ENCODE data around the gene DPYSL4.

Gene DPYSL4

GRCh38 chr10:132228616-132229015 is 41.9 kb downstream of the DPYSL4 start:
- DNase-seq (ENCODE audit: low read depth): no peak

DNA sequence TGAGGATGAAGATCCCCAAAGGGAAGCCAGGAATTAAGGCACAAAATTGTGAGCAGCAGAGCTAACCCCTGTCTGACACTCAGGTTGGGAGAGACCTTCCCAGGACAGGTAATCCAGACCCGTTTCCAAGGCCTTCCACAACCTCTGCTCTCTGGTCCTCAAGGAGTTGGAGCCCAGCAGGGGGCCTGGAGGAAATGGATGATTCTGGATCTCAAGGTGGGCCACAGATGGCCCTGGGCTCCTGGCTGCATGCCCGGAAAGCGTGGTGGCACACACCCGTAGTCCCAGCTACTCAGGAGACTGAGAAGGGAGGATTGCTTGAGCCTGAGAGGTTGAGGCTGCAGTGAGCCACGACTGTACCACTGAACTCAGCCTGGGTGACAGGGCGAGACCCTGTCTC is 42.3 kb downstream of the DPYSL4 start:
- no peak for DNase-seq (ENCODE audit: low read depth)

- DNase-seq (ENCODE audit: low read depth): no peak
These were observed 43.2 kb downstream of the DPYSL4 start for GRCh38 chr10:132229834-132230556.

DNA sequence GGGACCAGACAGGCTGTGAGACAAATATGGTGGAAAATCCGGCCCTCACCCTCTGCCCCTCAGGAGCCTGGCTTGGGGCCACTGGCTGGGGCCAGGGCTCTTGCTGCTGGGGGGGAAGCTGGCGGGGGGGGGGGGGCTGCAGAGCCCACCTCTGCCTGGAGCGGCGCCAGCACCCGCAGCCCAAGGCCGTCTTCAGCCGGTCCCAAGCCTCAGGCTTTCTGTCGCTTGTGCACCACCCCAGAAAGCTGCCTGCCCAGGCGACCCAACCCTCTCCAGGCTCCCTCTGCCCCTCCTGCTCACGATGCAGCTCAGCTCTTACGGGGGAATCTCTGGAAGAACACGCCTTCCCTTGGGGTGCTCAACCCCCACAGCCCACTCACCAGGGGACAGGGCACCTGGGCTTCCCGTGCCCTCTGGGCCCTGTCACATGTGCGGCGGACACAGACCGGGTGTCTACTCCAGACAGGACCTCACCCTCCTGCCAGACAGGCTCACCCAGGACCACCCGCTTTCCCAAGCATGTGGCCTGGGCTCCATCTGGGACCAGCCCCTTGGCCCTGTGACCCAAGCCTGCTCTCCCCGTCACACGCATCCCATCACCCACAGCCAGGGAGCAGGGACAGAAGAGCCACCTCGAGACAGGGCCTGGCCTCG is 43.9 kb downstream of the DPYSL4 start:
- DNase-seq (ENCODE audit: low read depth): no peak

DNA sequence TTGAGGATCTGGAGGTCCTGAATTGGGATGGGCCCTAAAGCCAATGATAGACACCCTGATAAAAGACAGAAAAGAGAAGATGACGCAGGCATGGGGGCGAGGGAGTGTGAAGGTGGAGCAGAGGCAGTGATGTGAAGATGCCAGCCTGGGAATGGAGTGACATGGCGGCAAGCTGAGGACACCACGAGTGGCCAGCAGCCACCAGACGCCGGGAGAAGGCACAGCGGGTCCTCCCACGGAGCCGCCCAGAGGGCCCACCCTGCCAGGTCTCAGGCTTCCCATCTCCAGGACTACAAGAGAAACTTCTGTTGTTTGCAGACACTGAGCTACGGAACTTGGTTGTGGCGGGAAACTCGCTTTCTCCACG is 44.9 kb downstream of the DPYSL4 start:
- no peak for DNase-seq (ENCODE audit: low read depth)

DNA sequence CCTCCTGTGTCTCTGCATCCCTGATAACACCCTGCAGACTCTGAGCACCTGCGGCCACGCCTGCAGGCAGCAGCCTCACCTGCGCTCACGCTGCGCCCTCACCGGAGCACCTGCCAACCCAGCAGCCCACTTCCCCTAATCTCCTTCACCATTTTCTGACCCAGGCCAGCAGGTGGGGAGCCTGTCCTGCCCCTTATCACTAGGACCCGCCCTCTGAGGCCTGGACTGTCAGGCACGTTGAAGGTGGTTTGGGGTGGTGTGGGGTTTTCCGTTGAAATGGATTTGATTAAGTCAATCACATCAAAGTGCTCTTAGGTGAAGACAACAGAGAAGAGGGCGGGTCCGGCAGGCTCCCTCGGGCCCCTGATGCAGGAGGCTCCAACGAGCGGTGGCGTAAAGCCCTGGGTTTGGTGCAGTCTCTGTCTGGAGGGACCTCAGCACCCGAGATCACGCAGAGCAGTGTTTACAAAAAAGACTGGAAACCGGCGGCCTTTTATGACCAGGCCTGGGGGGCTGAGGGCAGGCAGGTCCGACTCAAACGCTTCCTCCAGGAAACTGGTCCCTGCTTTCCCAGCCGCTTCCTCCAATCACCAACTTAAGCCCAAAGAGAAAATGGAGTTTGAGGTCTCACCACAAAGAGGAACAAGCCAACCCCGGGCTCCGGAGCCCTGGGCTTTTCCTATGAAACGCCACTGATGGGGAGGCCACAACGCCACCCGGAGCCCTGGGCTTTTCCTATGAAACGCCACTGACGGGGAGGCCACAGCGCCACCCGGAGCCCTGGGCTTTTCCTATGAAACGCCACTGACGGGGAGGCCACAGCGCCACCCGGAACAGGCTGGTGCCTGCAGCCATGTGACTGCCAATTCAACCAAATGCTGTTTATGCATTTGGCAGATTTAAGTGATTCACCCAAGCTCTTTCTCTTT is 45.5 kb downstream of the DPYSL4 start:
- no peak for DNase-seq (ENCODE audit: low read depth)

GRCh38 chr10:132232981-132233380 is 46.2 kb downstream of the DPYSL4 start:
- DNase-seq (ENCODE audit: low read depth): no peak

GRCh38 chr10:132233501-132234085 is 46.8 kb downstream of the DPYSL4 start:
- DNase-seq (ENCODE audit: low read depth): no peak

GRCh38 chr10:132234860-132235259 is 48.1 kb downstream of the DPYSL4 start:
- no peak for DNase-seq (ENCODE audit: low read depth)

DNA sequence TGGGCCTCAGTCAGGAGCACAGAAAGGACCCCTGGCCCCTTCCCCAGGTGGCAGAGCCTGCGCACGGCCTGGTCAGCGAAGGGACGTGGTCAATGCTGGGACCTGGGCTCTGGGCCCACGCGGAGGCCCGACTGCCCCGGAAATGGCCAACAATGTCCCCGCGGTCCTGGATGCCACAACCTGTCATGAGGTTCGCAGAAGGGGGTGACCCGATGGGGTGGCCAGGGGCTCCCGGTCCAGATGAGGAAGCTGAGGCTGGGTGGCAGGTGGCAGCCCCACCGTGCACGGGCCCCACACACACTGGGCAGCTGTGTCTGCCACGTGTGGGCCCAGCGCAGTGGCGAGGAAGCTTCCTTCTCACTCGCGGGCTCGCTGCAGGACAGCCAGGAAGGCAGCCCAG is 49.4 kb downstream of the DPYSL4 start:
- DNase-seq (ENCODE audit: low read depth): no peak

GRCh38 chr10:132236881-132237280 is 50.1 kb downstream of the DPYSL4 start:
- DNase-seq (ENCODE audit: low read depth): no peak

DNA sequence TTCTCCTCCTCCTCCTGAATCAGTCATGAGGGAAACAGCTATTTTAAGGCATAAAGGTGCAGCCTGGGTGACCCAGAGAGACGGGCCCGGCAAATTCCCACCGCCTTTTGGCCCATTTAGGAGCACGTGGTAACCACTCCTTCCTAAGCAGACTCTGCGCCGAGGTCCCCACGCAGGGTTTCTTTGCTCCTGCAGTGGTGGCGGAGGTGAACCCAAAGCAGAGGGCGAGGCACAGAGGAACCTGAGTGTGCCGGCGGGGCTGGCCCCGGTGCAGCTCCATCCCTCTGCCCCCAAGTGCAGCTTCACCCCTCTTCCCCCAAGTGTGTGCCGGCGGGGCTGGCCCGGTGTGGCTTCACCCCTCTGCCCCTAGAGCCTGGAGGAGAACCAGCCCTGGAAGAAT is 50.6 kb downstream of the DPYSL4 start:
- no peak for DNase-seq (ENCODE audit: low read depth)

- no peak for DNase-seq (ENCODE audit: low read depth)
These were observed 51.1 kb downstream of the DPYSL4 start for GRCh38 chr10:132237871-132238270.

- no peak for DNase-seq (ENCODE audit: low read depth)
These were observed 51.8 kb downstream of the DPYSL4 start for GRCh38 chr10:132238371-132239125.

GRCh38 chr10:132239126-132240031 is 52.6 kb downstream of the DPYSL4 start:
- DNase-seq (ENCODE audit: low read depth): no peak

DNA sequence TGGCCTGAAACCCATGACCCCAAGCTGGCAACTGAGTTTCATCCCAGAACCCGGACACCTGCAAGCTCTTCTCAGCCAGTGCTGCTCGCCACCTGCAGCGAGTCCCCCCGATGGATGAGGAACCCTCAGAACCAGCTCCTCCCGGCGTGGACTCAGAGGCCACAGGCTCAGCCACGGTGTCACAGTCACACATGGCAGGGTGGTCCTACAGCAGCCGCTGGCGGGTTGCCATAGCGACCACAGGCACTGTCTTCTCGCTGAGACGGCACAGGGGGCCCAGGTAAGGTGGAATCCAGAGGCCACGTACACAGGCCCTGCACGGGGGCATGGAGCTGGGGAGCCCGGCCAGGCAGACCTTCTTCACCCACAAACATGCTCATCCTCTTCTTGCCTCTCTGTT is 53.4 kb downstream of the DPYSL4 start:
- no peak for DNase-seq (ENCODE audit: low read depth)

DNA sequence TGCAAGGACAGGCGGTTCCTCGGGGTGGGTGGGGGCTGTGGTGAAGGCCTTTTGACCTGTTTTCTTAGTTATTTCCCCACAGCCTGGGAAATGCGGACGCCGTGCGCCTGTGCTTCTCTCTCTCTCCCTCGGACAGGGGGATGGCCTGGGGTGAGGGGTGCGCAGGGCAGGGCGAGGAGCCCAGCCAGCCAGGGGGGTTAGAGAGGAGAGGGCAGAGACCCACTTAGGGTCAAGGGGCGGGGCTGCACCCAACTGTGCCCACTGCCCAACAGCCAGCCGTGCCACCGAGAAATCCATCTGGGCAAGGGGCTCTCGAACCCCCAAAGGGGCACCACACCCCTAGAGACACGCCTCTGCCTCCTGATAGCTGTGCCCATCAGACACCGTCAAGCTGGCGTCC is 53.8 kb downstream of the DPYSL4 start:
- no peak for DNase-seq (ENCODE audit: low read depth)

GRCh38 chr10:132241086-132241485 is 54.3 kb downstream of the DPYSL4 start:
- DNase-seq (ENCODE audit: low read depth): no peak

DNA sequence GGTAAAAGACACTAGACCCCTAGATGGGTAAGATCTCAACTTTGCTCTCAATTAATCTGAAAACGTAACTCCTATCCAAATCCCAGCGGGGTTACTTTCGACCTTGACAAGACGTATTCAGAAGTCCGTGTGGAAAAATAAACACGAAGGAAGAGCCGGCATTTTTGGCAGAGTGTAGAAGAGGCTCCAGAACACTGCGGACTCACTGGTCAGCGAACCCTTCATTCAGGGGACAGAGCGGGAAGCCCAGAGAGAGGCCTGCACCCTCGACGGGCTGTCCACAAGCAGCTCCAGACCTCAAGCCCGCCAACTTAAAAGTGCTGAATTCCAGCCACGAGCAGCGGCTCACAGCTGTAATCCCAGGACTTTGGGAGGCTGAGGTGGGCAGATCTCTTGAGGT is 54.7 kb downstream of the DPYSL4 start:
- no peak for DNase-seq (ENCODE audit: low read depth)

GRCh38 chr10:132242103-132242840 is 55.5 kb downstream of the DPYSL4 start:
- DNase-seq (ENCODE audit: low read depth): no peak

All from activated T-helper 9 cell treated with anti-CD3 and anti-CD28 coated beads, Interleukin-2, amount 50 U/mL, for 16 hours (primary cell).